Uterus (tissue), 2 donors: ENCODE results near the gene TRAPPC3L.

Source experiments
- CTCF ChIP-seq, 4 experiments: fragments of 200-600 bp in 2 of 4; fragments of 450-650 bp in 2 of 4; sonication (generic) in 2 of 4; IDR thresholded peaks; one replicate each; pipeline ENCODE4 v1.5.1; 2016 to 2019; ENCODE audit warnings: antibody characterized with exemption in 4 of 4, mild to moderate bottlenecking in 2 of 4, moderate library complexity in 1 of 4
- POLR2A ChIP-seq, 2 donors: fragments of 450-650 bp; IDR thresholded peaks; one replicate each; pipeline ENCODE4 v1.6.1; 2016; ENCODE audit warnings: antibody characterized with exemption in 2 of 2, mild to moderate bottlenecking in 1 of 2, moderate library complexity in 1 of 2

DNA sequence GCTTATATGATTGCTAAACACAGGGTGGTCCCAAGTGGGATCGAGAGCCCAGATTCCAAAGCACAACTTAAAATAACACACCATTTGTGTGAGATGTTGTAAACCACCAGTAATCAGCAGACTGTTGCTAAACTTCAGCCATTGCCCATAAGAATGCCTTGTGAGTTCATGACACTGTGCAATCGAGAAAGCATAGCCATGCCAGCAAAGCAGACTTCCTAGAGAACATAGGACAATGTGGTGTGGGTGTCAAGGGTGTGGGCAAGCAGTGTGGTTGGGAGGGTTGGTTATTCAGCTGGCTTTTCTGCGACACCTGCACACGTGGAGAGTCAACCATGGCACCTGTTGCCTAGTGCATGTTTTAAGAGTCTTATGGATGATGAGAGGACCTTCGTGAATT is 100.4 kb downstream of the TRAPPC3L start:
- TF ChIP-seq CTCF (IDR thresholded peaks at IDR 0.05) (no peak), POLR2A (IDR thresholded peaks at IDR 0.05) (no peak)
